Vagina (tissue), 2 donors: ENCODE results near the gene STBD1. TPM values are rescaled to one million over a fixed set of nuclear protein-coding genes. Genes with fewer than 3 reads are reported as not detected.

ENCODE experiments used
- DNase-seq, 2 donors: peaks; one replicate each; pipeline ENCODE4 v3.0.0-alpha.2; 2017; ENCODE audit errors: extremely low spot score in 2 of 2
- H3K27ac ChIP-seq: fragments of 200-600 bp; sonication (generic); one replicate; pipeline ENCODE4 v1.5.1; 2019
- H3K27me3 ChIP-seq: fragments of 200-600 bp; sonication (generic); one replicate; pipeline ENCODE4 v1.5.1; 2019
- H3K36me3 ChIP-seq, 2 donors: fragments of 200-600 bp; sonication (generic); one replicate each; pipeline ENCODE4 v1.5.1; 2017 to 2019
- H3K4me1 ChIP-seq: fragments of 200-600 bp; sonication (generic); one replicate; pipeline ENCODE4 v1.5.1; 2019
- H3K4me3 ChIP-seq, 2 donors: fragments of 200-600 bp; sonication (generic); 1 replicate in 1 of 2; 2 replicates in 1 of 2; pipeline ENCODE4 v1.5.1; 2016 to 2019
- H3K9me3 ChIP-seq: fragments of 200-600 bp; sonication (generic); one replicate; pipeline ENCODE4 v1.5.1; 2019
- CTCF ChIP-seq, 3 experiments: fragments of 450-650 bp in 2 of 3; fragments of 200-600 bp in 1 of 3; sonication (generic) in 1 of 3; IDR thresholded peaks; one replicate each; pipeline ENCODE4 v1.5.1; 2017 to 2019; ENCODE audit warnings: antibody characterized with exemption in 3 of 3, mild to moderate bottlenecking in 2 of 3, moderate library complexity in 2 of 3
- POLR2A ChIP-seq, 2 donors: fragments of 450-650 bp; IDR thresholded peaks; one replicate each; pipeline ENCODE4 v1.6.1; 2017; ENCODE audit warnings: antibody characterized with exemption in 2 of 2, mild to moderate bottlenecking in 2 of 2, moderate library complexity in 2 of 2
- POLR2AphosphoS5 ChIP-seq, 2 donors: sonication (generic); formaldehyde crosslinking; IDR thresholded peaks; one replicate each; pipeline ENCODE4 v1.9.0; 2017; ENCODE audit warnings: antibody characterized with exemption in 2 of 2, mild to moderate bottlenecking in 2 of 2, low read depth in 1 of 2; ENCODE audit not compliant: insufficient read depth in 1 of 2
- intact Hi-C: fragments of 100-400 bp; cut with DNase I; formaldehyde crosslinking; loops from one replicate; pipeline ENCODE4 v1.15.1; 2023
- total RNA-seq: library from RNA; depleted of rRNA; stranded (reverse); fragments of >200 nt; gene quantifications from one replicate; pipeline ENCODE4 v1.2.3, GENCODE V29; 2016

STBD1 gene
- total RNA-seq, 1 donor from 2014 or later, result 7.6 TPM

GRCh38 chr4:76302826-76303438 lies 3.6 kb upstream of the STBD1 start:
- TF ChIP-seq POLR2A (IDR thresholded peaks at IDR 0.05) (no peak), POLR2AphosphoS5 (IDR thresholded peaks at IDR 0.05; ENCODE audit: insufficient read depth in 1 of 2, low read depth in 1 of 2) (no peak), CTCF (IDR thresholded peaks at IDR 0.05) (no peak)
- intact Hi-C loops, result loop anchor here (10.0 kb wide), 1 partner anchor 88 kb away; the partner anchor contains the start of gene SCARB2
- Histone ChIP-seq H3K27me3 (no peaks in the 10 kb centered on the region), H3K9me3 (no peaks in the 10 kb centered on the region), H3K36me3 (no peaks in the 10 kb centered on the region), H3K4me1 (peaks cover 40% of the 10 kb centered on the region), H3K27ac (no peak overlapping the region), H3K4me3 (no peak overlapping the region)
- DNase-seq, result no peak

- H3K27ac ChIP-seq, result peak overlapping the region; percentile 94
- H3K4me3 ChIP-seq, result peak overlapping the region; percentile 75 to 85
- H3K36me3 ChIP-seq, result peaks cover 0 to 6% of the 10 kb centered on the region in 2 donors
- no peaks in the 10 kb centered on the region for H3K27me3 ChIP-seq
- no peak for TF ChIP-seq CTCF (IDR thresholded peaks at IDR 0.05)
- TF ChIP-seq POLR2AphosphoS5 (IDR thresholded peaks at IDR 0.05; ENCODE audit: insufficient read depth in 1 of 2, low read depth in 1 of 2), result no peak
- no peak for TF ChIP-seq POLR2A (IDR thresholded peaks at IDR 0.05)
- H3K9me3 ChIP-seq, result no peaks in the 10 kb centered on the region
- no peak for DNase-seq
- intact Hi-C loops, result loop anchor here (10.0 kb wide), 1 partner anchor 90 kb away; the partner anchor contains the start of gene SCARB2
- peaks cover 47% of the 10 kb centered on the region for H3K4me1 ChIP-seq
These were observed 1.4 kb upstream of the STBD1 start for GRCh38 chr4:76305033-76305687.

DNA sequence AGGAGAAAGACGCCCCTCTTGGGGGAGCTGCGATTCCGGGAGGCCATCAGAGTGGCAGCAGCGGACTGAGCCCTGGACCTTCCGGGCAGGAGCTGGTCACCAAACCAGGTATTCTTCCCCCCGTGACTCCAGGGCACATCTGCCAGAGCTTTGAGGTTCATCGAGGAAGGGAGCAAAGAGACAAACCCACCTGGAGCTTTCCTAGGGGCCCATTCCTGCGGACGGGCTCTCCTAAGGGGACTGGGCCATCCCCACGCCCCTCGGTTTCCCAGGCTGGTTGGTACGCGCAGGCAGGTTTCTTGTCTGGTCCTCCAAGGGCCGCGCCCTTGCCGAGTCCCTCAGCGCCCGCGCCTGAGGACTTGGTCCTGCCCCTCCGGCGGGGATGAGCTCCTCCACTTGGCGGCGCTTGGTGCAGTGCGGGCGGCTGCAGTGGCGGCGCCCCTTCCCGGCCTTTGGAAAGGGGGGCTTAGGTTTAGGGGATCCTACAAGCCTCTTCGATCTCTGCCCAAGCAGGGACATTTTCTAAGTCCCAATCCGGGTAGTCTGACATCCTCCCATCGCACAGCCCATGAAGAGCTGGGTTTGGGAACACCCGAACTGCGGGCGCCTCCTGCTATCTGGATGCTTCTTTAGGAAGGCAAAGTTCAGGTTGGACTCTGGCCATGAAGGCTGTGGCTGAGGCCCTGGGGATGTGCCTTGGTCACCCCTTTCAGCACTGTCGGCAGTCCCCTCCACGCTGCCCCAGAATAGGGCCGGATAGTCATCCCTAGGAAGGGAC lies 538 bp downstream of the STBD1 start:
- Histone ChIP-seq H3K27me3 (no peaks in the 10 kb centered on the region), H3K4me1 (peaks cover 38% of the 10 kb centered on the region), H3K9me3 (no peaks in the 10 kb centered on the region), H3K4me3 (peak overlapping the region; percentile 75 to 85), H3K36me3 (peaks cover 0 to 6% of the 10 kb centered on the region in 2 donors), H3K27ac (peak overlapping the region; percentile 94)
- intact Hi-C loops, result loop anchor here (10.0 kb wide), 1 partner anchor 92 kb away; the partner anchor contains the start of gene SCARB2
- TF ChIP-seq POLR2AphosphoS5 (IDR thresholded peaks at IDR 0.05; ENCODE audit: insufficient read depth in 1 of 2, low read depth in 1 of 2) (peak in 1 of 2 donors; percentile 43), POLR2A (IDR thresholded peaks at IDR 0.05) (no peak), CTCF (IDR thresholded peaks at IDR 0.05) (peak in 1 of 3 experiments; percentile 24)
- no peak for DNase-seq

DNA sequence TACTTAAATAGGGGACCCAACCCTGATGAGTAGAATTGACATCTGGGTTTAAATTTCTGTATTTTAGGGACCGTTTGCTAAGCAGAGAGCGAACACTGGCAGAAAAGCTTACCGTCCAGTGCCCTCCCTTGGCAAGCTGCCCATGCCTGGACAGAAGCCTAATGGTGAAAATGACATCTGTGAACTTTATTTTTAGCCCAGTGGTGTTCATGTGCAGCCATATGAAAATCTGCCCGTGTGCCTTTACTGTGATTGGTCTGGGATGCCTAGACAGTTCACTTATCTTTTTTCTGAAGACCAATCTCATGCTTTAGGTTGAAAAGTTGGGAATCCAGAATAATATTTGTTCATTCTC lies 1.1 kb downstream of the STBD1 start:
- Histone ChIP-seq H3K9me3 (no peaks in the 10 kb centered on the region), H3K4me1 (peaks cover 36% of the 10 kb centered on the region), H3K36me3 (peaks cover 0 to 6% of the 10 kb centered on the region in 2 donors), H3K27me3 (no peaks in the 10 kb centered on the region), H3K4me3 (peak overlapping the region; percentile 75 to 85), H3K27ac (peak overlapping the region; percentile 94)
- TF ChIP-seq POLR2AphosphoS5 (IDR thresholded peaks at IDR 0.05; ENCODE audit: insufficient read depth in 1 of 2, low read depth in 1 of 2) (no peak), POLR2A (IDR thresholded peaks at IDR 0.05) (no peak), CTCF (IDR thresholded peaks at IDR 0.05) (no peak)
- intact Hi-C loops, result loop anchor here (10.0 kb wide), 1 partner anchor 93 kb away; the partner anchor contains the start of gene SCARB2
- DNase-seq, result no peak
